Rectal smooth muscle tissue (tissue), 1 donor: ENCODE measurements around the gene SH3D21.
A peak's percentile ranks its signal among the peaks of the same experiment; 100 is the strongest.

Source experiments
- H3K27ac ChIP-seq: one replicate; pipeline ENCODE4 v1.7.0; 2013; ENCODE audit warnings: low read depth, low read length, inconsistent platforms
- H3K27me3 ChIP-seq: one replicate; pipeline ENCODE4 v1.7.0; 2013; ENCODE audit warnings: low read length; ENCODE audit not compliant: control insufficient read depth, insufficient read depth
- H3K36me3 ChIP-seq: one replicate; pipeline ENCODE4 v1.7.0; 2013; ENCODE audit warnings: low read length; ENCODE audit not compliant: control insufficient read depth, insufficient read depth
- H3K4me1 ChIP-seq: one replicate; pipeline ENCODE4 v1.7.0; 2013; ENCODE audit warnings: low read length; ENCODE audit not compliant: control insufficient read depth, insufficient read depth
- H3K4me3 ChIP-seq: one replicate; pipeline ENCODE4 v1.7.0; 2013; ENCODE audit warnings: low read length
- H3K9ac ChIP-seq: one replicate; pipeline ENCODE4 v1.7.0; 2013; ENCODE audit warnings: low read length

The SH3D21 gene

DNA sequence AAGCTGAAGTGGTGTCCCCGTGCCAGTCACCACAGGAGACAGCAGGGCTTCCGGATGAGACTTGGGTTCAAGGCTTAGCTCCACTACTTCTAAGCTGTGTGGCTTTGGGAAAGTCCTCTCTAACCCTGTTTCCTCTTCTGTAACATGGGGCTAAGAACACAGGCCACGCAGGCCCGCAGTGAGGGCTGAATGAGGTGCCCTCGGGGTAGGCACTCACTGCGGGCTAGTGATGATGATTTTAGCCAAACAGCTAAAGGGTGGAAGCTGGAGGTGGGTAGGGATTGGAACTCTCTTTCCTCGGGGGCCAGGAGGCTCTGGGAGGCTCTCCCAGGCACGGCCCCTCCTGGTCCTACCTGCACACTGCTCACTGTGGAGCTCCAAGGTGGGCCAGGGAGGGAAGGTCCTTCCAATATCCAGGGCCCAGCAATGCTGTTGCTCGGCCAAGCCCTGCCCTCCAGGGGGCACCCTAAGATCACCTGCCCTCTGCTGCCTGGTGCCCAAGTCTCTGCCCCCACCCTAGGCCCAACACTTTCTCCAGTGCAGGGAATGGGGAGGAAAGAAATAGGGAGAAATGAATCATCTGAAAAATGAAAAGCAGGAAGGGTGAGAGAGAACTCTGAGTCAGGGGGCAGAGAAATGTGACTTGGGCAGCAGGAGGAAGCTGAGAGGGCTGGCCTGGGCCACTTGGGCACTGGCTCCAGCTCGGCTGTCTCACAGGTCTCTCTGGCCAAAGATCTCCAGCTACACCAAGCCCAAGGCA is 36.4 kb downstream of the SH3D21 start:
- H3K36me3 ChIP-seq: peaks cover 28% of the 10 kb centered on the region

GRCh38 chr1:36343651-36344394 is 37.7 kb downstream of the SH3D21 start:
- no peak overlapping the region for H3K9ac ChIP-seq
- peaks cover 39% of the 10 kb centered on the region for H3K36me3 ChIP-seq
- H3K4me3 ChIP-seq: no peak overlapping the region
- H3K27ac ChIP-seq: no peak overlapping the region
- no peaks in the 10 kb centered on the region for H3K27me3 ChIP-seq
- H3K4me1 ChIP-seq: no peaks in the 10 kb centered on the region

More for the DNA sequence above, 36.4 kb downstream of the SH3D21 start:
- no peak overlapping the region for H3K9ac ChIP-seq
- no peaks in the 10 kb centered on the region for H3K4me1 ChIP-seq
- H3K27ac ChIP-seq: no peak overlapping the region
- H3K27me3 ChIP-seq: no peaks in the 10 kb centered on the region
- H3K4me3 ChIP-seq: no peak overlapping the region

- Histone ChIP-seq H3K27ac (no peak overlapping the region), H3K9ac (no peak overlapping the region), H3K4me3 (no peak overlapping the region), H3K4me1 (no peaks in the 10 kb centered on the region), H3K27me3 (no peaks in the 10 kb centered on the region), H3K36me3 (peaks cover 39% of the 10 kb centered on the region)
Measured at GRCh38 chr1:36344395-36344680, 38.2 kb downstream of the SH3D21 start.

DNA sequence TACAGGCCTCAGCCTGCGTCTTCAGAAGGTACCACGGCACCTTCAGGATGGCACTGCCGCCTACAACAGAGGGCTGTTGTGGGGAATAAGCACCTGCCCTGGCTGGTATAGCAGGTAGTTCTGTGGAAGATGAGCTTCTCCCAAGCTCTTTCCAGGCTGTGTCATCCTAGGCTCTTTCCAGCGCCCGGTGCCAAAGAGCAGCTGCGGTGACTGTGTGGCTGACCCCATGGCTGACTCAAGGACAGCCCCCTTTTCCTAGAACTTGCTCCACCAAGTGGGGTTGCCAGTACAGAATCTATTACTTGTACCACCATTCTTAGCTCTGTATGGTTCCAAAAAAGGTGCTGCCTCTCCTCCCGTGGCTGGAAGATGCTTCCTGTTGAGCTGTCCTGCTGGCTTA is 39.2 kb downstream of the SH3D21 start:
- Histone ChIP-seq H3K4me1 (peaks cover 1% of the 10 kb centered on the region), H3K27ac (no peak overlapping the region), H3K4me3 (no peak overlapping the region), H3K27me3 (no peaks in the 10 kb centered on the region), H3K9ac (no peak overlapping the region), H3K36me3 (peaks cover 39% of the 10 kb centered on the region)

- Histone ChIP-seq H3K4me1 (peaks cover 16% of the 10 kb centered on the region), H3K27me3 (no peaks in the 10 kb centered on the region), H3K36me3 (peaks cover 32% of the 10 kb centered on the region), H3K9ac (no peak overlapping the region), H3K27ac (no peak overlapping the region), H3K4me3 (no peak overlapping the region)
Measured at GRCh38 chr1:36346741-36347370, 40.7 kb downstream of the SH3D21 start.

GRCh38 chr1:36349241-36349671 is 43.1 kb downstream of the SH3D21 start:
- H3K9ac ChIP-seq: no peak overlapping the region
- no peaks in the 10 kb centered on the region for H3K27me3 ChIP-seq
- no peak overlapping the region for H3K4me3 ChIP-seq
- H3K36me3 ChIP-seq: peaks cover 39% of the 10 kb centered on the region
- H3K4me1 ChIP-seq: peaks cover 23% of the 10 kb centered on the region
- H3K27ac ChIP-seq: no peak overlapping the region

DNA sequence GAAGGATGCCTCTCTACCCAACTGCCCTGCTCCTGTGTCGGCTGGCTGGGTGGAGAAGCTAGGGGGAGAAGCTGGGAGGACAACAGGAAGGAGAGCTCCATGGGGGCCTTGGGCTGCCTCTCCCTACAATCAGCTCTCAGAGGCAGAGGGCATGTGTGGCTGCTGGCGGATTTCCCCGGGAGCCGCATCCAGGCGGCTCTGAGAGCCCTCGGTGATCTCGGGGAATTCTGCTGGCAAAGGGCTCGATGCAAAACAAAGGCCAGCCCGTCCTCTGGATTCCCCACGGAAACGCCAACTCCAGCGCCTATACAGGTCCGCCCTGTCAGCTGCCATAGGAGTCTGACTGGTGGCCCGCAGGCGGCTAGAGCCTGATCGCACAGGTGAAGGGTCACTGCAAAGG is 43.7 kb downstream of the SH3D21 start:
- Histone ChIP-seq H3K27ac (peak overlapping the region; percentile 80), H3K9ac (no peak overlapping the region), H3K4me3 (no peak overlapping the region), H3K27me3 (no peaks in the 10 kb centered on the region), H3K4me1 (peaks cover 23% of the 10 kb centered on the region), H3K36me3 (peaks cover 41% of the 10 kb centered on the region)

DNA sequence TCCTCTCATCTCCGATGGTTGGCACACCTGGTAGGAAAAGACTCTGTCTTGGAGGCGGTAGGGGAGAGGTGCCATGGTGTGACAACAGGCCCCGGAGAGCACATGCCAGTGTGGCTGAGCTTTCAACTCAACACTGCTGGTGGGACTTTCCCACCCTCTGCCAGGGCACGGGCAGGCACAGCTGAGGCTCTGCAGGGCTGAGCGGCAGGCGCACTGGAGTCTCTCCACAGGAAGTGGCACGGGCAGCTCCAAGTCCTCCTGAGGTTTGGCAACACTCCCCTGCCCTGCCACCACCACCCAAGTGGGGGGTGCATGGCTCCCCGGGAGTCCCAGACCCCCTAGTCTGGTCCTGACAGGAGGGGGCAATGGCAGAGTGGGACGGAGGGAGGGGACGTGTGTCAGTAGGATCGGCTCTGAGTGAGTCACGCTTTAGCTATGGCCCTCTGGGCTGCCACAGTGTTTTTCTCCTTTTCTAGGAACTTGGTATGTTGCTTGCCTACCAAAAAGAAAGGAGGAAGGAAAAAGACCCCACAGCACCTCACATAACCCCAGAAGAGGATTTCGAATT is 44.6 kb downstream of the SH3D21 start:
- Histone ChIP-seq H3K9ac (no peak overlapping the region), H3K4me3 (peak overlapping the region; percentile 31), H3K4me1 (peaks cover 23% of the 10 kb centered on the region), H3K27me3 (no peaks in the 10 kb centered on the region), H3K36me3 (peaks cover 40% of the 10 kb centered on the region), H3K27ac (peak overlapping the region; percentile 80)

DNA sequence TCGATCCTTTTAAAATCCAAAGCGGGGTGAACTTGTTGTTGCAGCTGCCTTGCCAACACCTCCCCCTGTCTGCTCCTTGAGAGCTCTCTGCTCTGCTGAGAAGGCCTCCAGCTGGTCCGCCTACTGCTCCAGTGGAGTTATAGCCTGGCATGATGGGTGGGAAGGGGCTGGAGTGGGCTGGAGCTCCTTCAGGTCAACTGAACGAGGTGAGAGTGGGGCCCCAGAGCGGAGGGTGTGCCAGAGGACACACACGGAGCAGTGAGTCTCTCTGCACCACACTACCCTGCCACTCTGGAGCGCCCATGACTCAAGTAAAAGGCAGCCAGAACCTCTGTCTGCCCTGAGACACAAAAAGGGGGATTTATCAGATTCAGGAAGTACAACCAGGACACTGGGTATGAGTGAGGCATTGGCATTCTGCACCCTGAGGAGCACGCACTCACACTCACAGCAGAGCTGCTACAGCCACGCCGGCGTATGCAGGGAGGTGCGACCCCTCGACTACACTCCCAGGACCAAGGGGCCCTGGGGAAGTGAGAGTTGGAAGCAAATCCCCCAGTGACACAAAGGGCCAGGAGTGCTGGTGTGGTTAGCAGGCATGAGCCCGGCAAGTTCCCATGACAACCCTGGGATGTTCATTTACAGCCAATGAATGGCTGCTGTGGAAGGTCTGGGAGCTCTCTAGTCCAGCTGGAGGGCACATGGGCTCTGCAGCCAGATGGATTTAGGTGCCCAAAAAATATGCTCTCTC is 45.2 kb downstream of the SH3D21 start:
- no peak overlapping the region for H3K9ac ChIP-seq
- H3K4me3 ChIP-seq: no peak overlapping the region
- H3K36me3 ChIP-seq: peaks cover 39% of the 10 kb centered on the region
- H3K4me1 ChIP-seq: peaks cover 23% of the 10 kb centered on the region
- H3K27me3 ChIP-seq: no peaks in the 10 kb centered on the region
- H3K27ac ChIP-seq: peak overlapping the region; percentile 80

- Histone ChIP-seq H3K9ac (no peak overlapping the region), H3K4me1 (peaks cover 23% of the 10 kb centered on the region), H3K27ac (peak overlapping the region; percentile 80), H3K36me3 (peaks cover 34% of the 10 kb centered on the region), H3K4me3 (no peak overlapping the region), H3K27me3 (no peaks in the 10 kb centered on the region)
Measured at GRCh38 chr1:36352125-36352909, 46.1 kb downstream of the SH3D21 start.
